GM19372 (cell line): ENCODE data around the gene AKAP7.
"Not testable (repeated sequence)": the region's sequence is repeated elsewhere in the genome, so short reads cannot be mapped to it uniquely, and the experiment has no call there.

Experiments
- ATAC-seq: cut with Tn5 transposase; IDR thresholded peaks from one replicate; pipeline ENCODE4 v1.9.1; 2021; ENCODE audit warnings: mild to moderate bottlenecking, low read depth, moderate library complexity; ENCODE audit not compliant: unreplicated experiment

Gene AKAP7

GRCh38 chr6:131135244-131136020 lies at the start of gene AKAP7:
Gene AKAP7, plus strand, starts transcription at chr6:131135467. Its CDS starts 297 bp downstream, at chr6:131135764.
- peak; percentile 83 for ATAC-seq

DNA sequence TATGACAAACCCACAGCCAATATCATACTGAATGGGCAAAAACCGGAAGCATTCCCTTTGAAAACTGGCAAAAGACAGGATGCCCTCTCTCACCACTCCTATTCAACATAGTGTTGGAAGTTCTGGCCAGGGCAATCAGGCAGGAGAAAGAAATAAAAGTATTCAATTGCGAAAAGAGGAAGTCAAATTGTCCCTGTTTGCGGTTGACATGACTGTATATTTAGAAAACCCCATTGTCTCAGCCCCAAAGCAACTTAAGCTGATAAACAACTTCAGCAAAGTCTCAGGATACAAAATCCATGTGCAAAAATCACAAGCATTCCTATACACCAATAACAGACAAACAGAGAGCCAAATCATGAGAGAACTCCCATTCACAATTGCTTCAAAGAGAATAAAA lies 44.9 kb upstream of the AKAP7 start:
- ATAC-seq = not testable (repeated sequence)

GRCh38 chr6:131091944-131092343 lies 43.3 kb upstream of the AKAP7 start:
- not testable (repeated sequence) for ATAC-seq

GRCh38 chr6:131093334-131093733 lies 41.9 kb upstream of the AKAP7 start:
- no peak for ATAC-seq

DNA sequence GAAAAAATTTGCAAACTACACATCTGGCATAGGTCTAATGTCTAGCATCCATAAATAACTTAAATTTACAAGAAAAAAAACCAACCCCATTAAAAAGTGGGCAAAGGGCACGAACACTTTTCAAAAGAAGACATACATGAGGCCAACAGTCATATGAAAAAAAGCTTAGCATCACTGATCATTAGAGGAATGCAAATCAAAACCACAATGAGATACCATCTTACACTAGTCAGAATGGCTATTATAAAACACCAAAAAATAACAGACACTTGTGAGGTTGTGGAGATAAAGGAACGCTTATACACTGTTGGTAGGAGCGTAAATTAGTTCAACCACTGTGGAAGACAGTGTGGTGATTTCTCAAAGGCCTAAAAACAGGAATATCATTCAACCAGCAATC lies 38.5 kb upstream of the AKAP7 start:
- no peak for ATAC-seq

DNA sequence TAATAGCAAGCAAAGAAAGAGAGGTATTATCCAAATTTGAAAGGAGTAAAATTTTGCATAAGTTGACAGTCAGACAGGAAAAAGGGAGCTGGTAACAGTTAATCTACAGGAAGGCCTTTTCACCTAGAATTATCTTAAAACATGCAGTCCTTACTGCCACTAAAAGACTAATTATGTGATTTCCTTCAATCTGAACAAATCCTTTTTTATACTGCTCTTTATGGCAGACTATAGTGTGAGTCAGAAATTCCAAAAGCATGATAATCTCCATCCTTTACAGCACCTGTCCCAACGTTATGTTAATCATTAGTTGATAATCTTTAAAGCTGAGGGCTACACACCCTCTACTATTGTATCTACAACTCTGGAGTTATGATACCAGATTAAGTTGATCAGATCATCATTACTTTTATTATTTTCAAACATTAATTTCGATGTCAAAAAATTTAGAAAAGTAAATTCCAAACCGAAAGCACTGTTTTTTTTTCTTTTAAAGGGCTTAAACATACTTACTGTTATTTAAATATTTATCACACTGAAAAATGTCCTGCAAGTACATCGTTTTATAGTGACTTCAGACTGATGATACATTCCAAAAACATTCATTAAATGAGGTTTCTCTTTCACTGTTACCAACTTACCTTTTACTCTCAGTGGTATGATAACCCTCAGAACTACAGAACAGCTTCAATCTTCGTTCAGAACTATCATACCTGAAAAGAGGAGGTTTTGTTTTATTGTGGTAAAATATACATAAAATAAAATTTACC lies 33.2 kb upstream of the AKAP7 start:
- no peak for ATAC-seq

DNA sequence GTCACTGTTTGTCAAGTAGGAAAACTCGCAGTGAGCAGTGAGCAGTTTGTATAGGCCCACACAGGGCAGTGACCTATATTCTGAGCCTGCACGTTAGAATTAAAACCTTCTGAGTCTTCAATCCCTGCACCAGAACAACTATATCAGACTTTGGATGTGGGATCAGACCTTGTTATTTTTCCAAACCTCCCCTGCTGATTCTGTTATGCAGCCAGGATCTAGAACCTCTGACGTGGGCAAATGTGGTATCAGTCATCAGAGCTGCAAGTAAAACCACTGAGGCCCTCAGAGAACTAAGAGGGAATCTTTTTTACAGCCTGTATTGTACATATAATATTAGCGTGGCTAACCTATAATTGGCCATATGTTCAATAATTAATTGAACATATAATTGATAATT lies 32.0 kb upstream of the AKAP7 start:
- ATAC-seq = no peak

GRCh38 chr6:131103901-131104300 lies 31.4 kb upstream of the AKAP7 start:
- ATAC-seq = no peak

- no peak for ATAC-seq
These were observed 28.1 kb upstream of the AKAP7 start for GRCh38 chr6:131107151-131107550.

GRCh38 chr6:131112249-131112648 lies 23.0 kb upstream of the AKAP7 start:
- no peak for ATAC-seq

DNA sequence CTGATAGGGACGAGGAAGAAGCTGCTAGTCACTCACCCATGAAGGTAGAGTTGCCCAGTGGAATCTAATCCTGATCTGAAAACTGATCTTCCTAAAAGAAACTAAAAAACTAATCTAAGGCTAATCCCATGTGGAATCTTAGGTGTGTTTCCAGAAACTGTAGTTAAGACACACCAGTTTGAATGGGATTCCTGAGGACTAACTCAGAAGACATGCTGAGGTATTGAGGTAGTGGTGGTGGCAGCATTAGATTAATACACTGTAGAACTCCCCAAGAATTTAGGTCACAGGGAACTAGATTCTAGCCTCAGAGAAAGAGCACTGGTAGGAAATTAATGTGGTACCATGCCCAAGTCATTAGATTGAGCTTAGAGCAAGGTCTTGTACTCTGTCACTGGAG lies 19.6 kb upstream of the AKAP7 start:
- ATAC-seq = no peak

- no peak for ATAC-seq
These were observed 18.9 kb upstream of the AKAP7 start for GRCh38 chr6:131116321-131116720.

- ATAC-seq = no peak
These were observed 18.4 kb upstream of the AKAP7 start for GRCh38 chr6:131116755-131117360.

DNA sequence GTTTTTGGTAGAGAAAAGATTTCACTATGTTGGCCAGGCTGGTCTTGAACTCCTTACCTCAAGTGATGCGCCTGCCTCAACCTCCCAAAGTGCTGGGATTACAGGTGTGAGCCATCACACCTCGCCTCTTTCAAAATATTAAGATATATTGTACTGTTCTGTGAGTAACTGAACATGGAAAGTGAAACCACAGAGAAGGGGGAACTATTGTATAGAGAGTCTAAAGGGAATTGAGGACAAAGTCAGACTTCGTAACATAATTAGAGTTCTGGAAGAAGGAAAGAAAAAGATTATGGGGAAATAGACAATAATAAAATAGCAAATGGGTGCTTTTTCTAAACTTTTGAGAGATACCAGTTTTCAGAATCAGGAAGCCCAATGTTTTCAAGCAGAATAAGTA lies 17.4 kb upstream of the AKAP7 start:
- ATAC-seq = no peak

- ATAC-seq = no peak
These were observed 13.3 kb upstream of the AKAP7 start for GRCh38 chr6:131122007-131122406.

DNA sequence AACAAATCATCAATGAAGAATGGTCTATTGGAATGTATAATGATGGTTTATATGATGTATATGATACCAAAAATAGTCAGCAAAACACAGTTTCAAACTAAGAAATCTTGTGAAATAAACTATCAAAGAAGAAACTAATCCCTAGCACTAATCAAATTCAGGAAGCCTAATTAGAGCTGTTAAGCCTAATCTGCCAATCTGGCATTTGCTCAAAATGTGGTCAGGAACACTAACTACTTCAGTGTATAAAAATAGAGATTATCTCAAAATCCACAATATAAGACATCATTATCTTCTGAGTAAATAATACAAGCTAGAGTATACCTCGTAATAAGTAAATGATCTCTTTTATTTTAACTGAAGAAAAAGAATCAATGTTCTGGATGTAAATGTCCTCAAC lies 12.8 kb upstream of the AKAP7 start:
- no peak for ATAC-seq

DNA sequence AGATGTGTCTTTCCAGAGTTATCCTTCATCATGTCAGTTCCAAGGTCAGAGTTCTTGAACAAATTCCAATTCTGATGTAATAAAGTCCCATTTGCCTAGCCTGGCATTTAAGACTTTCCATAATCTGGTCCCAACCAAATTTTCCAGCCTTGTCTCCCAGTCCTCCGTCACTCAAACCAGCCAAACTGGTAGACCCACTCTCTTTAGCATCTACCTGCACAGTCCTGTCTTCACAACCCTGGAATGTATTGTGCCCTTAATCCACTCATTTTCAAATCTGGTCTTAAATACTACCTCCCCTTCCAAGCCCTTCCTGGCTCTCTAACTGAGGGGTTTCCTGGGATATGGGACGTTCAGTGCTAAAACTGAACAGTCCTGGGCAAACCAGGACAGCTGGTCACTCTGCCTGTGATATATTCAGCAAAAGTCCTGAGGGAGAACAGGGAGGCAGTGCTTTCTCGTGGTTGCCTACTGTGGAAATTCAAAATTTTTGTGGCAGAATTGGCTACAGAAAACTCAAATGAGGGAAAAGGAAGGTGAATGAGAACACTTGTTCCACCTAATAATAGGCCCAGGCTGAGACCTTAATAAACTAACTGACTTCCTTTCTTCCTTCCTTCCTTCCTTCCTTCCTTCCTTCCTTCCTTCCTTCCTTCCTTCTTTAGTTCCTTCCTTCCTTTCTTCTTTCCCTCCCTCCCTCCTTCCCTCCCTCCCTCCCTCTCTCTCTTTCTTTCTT lies 10.8 kb upstream of the AKAP7 start:
- no peak for ATAC-seq

DNA sequence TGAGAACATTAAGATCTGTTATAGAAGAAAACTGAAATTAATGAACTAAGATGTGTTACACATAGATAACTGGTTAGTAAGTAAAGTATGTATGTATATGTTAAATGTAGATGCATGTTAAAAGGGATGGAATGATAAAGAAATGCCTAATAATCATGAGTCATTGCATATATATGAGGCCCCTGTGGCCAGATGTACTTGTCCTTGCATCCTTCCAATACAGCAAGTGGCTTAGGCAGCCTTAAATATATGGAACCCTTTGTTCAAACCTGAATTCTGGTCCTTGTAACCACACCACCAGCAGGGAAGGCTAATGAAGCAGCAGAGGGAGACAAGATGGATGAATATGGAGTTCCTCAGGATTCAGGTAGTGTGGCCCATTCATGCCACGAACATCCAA lies 9.8 kb upstream of the AKAP7 start:
- ATAC-seq = no peak

DNA sequence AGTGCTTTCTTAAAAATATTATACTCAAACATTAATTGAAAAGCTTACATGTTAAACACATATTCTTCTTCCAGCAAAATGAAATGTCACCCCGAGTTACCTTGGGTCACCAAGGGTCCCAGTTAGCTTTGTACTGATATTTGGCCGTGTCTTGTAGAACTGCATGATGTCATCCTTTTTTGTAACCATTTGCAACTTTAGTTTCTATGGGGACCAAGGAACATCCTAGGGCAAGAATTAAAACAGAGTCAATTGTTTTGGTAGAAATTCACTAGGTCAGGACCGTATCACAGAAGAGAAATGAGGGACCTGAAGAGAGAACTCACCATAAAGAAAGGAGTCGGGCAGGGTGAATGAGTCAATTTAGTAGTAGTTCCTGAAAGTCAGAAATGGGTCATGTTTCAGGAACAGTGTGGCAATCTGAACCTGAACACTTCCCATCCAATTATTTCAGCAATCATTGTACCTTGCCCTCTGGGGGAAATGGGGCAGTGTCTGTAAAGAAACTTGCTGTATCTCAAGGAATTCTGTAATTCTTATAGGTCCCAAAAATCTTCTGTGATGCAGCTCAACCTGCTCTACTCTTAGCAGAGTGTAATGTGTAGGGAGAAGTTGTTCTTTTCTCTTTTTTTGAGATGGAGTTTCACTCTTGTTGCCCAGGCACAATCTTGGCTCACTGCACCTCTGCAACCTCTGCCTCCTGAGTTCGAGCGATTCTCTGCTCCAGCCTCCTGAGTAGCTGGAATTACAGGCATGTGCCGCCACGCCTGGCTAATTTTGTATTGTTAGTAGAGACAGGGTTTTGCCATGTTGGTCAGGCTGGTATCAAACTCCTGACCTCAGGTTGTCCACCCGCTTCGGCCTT lies 5.3 kb upstream of the AKAP7 start:
- no peak for ATAC-seq

- no peak for ATAC-seq
These were observed 4.7 kb upstream of the AKAP7 start for GRCh38 chr6:131130554-131130940.
